ENCODE data around the gene SEMA5A.

Gene SEMA5A

DNA sequence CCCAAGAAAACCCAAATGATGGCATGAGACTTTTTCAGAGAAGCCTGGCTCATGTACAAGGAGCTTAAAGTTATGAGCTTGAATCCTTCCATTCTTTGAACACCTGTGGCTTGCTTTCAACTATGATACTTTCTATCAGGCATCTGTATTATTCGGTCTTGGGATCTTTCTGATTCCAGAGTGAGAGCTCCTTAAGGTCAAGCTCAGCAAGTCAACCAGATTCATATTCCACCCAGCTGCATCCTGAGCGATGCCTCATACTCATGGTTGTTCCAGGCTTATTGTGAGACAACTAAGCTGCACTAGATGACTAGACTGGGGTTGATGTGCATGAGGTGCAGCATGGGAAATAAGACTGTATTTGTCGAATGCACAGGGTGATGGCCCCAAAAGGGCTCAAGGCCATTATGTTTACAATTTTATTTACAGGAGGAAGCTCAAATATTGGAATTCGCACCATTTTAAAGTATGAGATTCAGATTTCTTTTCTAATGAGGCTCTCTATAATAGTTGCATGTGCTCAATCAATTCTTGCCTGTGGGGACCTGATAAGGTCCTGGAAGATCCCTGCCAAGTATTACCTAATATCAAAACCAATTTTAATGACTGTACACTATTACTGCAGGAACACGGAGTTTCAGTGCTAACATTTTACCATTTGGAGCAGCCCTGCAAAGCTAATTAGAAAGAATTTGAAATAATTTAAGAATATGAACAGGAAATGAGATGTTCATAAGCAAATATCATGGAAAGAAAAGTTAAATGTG lies 453.8 kb downstream of the SEMA5A start:
- DNase-seq = no peak

DNA sequence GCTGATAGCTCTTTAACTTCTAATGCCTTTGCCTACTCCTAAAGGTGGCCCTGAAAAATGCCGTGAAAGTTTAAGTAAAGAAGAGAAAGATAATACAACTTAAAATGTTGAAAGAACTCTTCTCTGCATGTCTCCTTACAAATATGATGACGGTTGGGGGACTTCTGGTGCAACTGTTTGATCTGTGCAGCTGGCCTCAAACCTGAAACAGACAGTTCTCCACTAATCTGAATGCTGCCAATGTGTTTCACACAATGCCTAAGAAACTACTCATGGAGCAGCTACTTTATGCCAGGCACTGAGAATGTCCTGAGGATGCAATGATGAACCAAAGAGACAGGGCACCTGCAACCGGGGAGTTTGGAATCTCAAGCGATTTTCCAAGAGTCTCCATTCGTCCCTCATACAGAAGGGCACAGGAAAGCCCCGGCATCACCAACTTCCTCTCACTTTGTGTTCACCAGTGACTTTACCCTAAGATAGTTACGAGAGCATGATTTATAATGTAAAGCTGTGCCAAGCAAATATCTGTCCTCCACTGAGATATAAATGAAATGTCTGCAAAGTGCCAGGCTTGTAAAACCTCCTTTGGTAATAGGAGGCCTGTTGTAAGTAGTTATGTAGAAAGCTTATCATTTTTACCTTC lies 455.4 kb downstream of the SEMA5A start:
- no peak for DNase-seq

DNA sequence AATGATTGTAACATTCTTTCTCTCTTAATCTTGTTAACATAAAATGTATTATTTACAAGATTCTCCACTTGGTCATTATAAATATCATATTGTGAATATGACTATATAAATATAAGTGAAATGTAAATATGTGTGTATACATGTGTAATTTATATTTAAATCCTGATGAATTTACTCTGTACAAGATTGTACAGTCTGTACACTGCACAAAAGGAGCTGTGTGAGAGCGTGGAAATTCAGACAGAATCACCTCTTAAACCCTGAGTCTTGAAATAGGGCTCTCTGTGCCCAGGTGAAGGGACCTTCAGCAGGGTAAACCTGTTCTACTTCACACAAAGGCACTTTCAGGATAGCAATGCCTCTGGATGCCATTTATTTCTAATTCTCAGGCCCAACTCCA lies 456.0 kb downstream of the SEMA5A start:
- no peak for DNase-seq

DNA sequence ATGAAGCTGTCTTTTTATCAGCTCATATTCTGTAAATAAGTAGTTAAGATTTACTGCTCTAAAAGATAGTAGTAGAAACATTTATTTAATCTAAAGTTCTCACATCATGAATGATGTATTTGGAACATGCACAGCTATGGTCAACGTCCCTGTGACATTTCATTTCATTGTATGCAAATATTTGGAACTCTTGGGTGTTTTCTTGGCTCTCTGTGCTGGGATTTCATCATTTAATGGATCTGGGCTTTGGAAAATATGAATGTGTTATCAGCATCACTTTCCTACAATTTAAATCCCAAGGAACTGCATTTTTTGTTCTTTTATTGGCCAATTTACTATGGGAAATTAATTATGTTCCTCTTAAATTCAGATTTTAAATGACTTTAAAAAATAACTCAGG lies 462.9 kb downstream of the SEMA5A start:
- no peak for DNase-seq

DNA sequence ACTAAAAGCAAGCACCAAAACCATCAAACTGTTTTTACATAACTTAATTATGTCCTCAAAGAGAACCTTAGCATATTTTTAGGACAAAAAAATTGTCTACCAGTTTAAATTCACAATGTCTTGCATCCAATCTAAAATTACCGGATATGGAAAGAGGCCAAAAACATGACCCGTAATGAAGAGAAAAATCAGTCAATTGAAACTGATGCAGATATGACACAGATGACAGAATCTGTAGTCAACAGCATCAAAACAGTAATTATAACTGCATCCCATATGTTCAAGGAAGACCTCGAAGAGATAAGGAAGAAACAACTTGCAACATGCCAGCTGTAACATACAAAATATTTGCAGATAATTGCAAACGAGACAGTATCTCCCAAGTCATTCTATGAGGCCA lies 473.2 kb downstream of the SEMA5A start:
- DNase-seq = no peak

DNA sequence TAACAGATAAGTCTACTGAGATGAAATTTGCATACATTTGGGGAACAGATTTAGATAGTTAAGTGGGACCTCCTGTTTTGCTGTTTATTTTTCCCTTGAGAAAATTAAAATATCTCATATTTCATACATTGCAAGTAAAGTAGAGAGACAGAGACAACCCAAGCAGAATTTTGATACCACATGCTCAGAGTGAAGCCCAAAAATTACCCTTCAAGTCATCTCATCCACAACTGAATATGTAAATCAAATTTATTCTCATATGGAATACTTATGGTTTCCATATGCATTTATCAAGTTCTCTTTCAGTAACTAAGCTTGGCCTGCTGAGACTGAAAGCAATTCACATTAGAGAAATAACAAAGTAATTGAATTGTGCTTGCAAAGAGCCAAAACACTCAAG lies 474.4 kb downstream of the SEMA5A start:
- DNase-seq = no peak

DNA sequence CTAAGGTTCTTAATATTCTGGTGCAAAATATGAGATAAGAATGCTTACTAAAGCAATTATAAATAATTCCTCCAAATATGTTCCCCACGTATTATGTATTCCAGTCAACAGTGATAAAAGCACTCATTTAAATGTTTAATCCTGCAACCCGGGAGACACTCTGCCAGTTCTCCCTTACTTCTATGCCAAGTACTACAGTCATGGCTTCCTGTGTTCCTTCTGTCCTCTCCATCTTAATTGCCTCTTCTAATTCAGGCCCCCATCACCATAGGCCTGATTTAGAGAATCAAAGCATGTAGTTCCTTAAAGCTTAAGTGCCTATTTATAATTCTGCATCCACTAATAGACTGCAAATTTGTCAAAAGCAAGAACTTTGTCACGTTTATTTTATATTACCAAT lies 474.8 kb downstream of the SEMA5A start:
- DNase-seq = no peak

DNA sequence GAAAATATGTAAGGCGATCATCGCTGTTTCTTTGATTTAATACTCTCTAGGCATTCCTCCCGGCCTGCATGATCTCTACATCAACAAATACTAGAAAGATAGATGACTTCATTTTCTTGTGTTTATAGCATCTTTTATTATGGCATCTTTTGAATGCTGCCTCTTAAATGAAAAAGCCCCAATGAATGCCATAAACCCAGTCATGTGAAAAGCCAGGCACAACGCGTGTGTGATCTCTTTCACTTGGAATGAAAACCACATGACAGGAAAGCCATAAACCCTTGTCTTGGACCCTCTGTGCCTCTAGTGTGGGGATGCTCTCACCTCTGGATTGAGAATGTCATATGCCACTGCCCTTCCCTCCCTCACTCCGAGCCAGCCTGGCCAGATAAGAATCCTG lies 476.2 kb downstream of the SEMA5A start:
- no peak for DNase-seq

DNA sequence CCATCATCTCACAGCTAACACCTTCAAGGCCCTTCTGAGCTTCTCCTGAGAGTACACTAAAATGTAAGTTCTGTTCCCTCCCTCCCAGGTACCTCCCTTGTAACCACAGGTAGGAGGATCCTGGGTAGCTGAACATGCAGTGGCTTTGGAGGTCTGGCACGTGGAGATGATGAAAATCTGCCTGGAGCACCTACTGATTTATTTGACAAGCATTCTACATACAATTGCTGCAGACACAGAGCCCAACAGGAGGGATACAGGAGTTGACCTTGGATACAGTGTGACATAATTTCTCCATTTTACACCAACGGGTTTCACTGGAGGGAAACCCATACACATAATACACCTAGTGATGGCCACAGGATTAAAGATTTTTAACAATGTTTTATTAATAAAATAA lies 478.7 kb downstream of the SEMA5A start:
- DNase-seq = no peak

DNA sequence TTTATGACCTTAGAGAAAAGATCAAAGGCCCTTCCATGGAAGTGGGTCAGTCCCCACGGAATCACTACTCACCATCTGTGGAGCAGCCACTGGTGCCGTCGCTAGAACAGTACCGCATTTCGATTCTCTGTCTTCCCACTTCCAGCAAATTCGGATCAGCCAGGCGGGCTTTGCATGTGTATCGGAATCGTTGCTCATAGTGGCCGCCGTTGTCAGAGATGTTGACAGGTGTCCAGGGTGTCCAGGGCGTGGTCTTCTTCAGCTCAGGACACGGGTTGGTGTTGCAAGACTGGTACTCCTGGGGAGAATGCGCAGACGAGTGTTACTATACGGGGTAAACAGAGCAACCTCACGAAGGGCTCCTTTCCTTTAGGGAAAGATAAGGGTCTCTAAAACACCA lies 479.5 kb downstream of the SEMA5A start:
- DNase-seq = no peak

DNA sequence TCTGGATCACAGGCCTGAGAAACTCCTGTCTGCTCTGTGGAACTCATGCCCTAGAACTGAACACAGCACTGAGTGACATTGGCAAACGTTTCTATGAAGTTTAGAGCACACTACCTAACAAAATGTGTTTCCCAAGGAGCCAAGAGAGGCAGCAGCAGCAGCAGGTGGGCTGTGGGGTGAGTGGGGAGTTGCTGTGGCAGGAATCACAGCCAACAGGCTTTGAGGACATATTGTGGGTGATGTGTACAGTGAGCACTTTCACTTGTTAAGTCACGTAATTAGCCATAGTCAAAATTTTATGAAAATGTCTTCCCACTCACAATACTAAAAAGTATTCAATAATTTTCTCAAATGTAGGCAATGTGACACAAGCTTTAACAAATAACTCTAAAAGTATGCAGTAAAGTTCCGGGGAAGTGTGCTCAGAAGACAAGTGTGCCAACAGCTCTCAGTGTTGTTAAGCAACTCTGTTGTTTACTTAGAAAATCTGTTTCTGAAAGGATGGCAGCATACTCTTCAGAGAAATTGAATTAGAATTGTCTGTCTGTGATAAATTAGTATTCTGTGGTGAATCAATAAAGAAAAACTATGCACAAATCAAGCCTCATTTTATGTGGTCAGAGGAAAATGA lies 482.1 kb downstream of the SEMA5A start:
- DNase-seq = no peak

DNA sequence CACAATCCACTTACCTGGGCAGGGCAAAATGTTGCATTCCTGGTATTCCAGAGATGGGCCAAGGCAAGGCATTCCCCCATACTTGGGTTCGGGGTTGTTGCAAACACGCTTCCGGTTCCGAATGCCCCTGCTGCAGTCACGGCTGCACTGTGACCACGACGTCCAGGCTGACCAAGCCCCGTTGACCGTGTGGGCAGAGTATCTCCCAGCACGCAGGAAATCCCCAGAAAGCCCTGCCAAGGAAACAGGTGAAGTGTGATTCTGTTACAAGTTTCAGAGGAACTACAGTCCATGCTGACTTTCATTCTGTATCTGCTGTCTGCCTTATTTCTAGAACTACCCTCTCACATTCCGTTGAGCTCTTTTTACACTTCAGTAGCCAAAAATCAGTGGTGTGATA lies 483.0 kb downstream of the SEMA5A start:
- no peak for DNase-seq

DNA sequence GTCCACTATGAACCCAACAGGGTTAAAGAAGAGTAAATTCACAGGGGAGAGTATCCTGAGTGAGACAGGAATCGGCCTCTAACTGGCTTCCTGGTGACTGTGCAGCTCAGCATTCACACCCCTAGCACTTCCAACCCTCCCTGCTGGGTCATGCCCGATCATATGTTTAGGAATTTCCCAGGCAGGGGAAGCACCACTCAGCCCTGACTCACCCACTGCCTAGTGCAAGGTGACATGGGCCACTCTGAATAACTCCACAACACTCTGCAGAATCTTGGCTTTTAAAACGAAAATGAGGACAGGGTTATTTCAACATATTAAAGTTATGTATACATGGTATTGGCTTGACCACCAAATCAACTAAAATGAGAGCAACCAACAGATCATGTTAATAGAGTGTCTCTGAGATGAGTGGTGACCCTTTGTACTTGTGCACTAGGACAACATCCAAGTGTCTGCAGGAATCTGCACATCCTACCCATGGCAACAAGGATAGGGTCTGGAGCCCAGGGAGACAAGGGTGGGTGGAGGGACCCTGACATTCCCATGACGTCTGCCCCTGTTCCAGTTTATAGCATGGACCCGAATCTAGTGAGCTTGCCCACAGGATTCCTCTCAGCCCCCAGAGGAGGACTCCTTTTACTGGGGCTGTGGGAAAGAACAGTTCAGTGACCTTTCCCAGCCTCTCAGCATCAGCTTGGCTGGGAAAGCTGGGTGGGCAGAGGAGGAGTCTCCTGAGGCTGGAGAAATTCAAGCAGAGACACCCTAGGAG lies 485.8 kb downstream of the SEMA5A start:
- DNase-seq = no peak

DNA sequence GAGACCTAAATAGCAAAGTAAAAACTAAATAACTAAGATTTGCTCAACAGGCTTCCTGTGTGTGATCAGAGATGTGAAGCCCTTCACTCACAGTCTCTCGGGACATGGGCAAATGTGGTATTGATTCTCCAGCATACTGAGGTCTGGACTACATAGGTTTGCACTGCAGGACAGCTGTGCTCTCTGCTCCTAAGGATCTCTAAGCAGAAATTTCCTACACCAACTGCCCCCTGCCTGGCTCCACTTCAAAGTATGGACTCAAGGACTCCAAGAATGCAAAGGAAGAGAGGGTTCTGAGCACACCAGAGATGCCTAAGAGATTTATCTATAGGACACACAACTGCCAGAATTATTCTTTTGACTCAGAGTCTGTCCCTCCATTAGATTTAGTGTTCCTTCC lies 487.2 kb downstream of the SEMA5A start:
- DNase-seq = no peak

DNA sequence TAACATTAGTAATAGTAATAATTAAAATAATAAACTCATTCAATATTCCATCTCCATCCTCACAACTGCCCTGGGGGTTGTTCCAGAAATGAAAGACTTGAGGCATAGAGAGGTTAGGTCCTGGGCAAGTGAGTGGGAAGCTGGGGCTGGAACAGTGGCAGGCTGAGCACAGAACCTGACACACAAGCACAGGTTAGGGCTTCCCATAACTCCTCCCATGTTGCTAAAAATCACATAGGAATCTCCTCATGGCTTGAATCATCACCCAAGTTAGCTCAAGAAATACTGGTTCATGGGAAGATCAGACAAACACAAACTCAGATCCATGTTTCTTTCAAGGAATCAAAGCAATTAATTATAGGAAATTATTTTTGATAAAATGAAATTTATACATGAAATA lies 487.7 kb downstream of the SEMA5A start:
- DNase-seq = no peak

DNA sequence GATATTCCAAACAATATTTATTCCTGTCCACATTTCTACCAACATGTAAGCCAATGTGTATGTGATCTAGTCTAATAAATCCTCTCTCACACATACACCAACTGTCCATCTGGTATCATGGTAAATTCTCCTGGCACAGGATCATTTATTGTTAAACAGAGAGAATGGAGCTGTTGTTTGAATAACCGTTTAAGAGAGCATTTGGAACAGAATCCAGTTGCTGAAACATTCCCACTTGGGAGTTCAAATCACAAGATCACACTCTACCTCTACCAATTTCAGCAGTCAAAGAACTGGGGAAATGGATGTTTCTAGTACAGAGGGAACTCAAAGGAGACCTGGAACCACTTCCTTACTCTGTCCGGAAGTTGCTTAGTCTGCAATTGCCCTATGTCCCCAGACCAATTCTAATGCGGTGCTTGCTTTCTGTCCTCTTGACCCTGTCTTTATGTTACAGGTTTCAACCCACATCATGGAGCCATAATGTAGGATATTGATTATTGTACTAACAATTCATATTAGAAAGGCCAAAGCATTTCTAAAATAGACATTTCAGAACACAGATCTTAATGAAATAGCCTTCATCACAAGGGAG lies 488.4 kb downstream of the SEMA5A start:
- DNase-seq = no peak

DNA sequence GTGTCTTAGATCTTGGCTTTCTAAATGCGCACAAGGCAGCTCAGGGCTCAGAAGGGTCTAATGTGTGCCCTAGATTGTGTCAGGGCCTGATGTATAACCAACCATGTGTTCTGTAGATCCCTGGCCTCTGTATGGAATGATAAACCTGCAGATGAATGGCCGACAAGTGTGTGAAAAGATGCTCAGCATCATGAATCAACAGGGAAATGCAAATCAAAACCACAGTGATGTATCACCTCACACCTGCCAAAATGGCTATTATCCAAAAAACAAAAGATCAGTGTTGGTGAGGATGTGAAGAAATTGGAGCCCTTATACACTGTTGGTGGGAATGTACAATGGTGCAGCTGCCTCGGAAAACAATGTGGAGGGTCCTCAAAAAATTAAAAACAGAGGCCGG lies 489.8 kb downstream of the SEMA5A start:
- DNase-seq = no peak

DNA sequence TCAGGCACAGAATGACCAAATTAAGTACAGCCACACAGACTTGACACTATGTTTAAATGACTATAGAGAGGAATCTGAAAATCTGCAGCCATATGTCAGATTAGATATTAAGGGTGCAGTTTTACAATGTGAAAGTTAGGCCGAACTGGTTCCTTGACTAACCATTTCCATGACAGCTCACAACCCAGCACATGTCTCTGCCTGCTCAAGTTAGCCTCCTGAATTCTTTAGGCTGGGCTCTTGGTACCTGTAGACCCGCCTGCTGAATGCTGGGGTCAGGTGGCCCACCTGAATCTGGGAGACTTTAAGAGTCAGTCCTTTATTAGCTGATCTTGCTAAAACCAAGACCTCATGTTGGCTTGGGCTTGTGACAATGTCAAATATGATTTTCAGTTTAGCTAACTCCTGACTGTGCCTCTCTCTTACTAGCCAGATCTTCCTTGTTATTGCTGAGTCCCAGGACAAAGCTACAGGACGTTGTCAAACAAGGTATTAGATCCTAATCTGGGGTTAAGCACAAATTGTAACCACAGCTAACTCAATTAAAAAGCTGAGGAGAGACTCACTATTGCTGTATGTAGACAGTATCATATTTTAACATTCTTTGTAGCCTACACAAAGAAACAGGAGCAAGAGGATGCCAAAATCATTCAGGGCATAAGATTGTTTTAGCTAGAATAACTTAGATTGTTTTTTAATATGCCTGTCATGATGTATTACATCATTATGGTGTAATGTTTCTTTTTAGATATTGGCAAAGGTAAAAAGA lies 490.9 kb downstream of the SEMA5A start:
- DNase-seq = no peak

DNA sequence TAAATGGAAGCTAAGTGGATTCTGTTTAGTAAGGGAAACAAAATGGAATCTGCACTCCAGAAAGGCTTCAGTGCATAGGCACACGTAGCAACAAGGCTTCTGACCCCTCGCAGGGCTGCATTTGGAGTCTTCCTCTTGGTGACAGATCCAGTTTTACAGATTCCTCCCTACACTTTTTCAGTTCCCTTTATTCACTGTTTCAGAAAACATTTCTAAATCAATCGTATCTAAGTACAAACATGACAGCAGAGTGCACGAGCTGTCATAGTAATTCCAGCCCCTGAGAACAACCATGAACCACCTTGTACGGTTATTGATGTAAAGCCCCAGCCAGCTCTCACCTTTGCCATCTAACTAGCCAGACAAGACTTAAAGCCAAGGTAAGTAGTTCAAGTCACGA lies 491.6 kb downstream of the SEMA5A start:
- no peak for DNase-seq

DNA sequence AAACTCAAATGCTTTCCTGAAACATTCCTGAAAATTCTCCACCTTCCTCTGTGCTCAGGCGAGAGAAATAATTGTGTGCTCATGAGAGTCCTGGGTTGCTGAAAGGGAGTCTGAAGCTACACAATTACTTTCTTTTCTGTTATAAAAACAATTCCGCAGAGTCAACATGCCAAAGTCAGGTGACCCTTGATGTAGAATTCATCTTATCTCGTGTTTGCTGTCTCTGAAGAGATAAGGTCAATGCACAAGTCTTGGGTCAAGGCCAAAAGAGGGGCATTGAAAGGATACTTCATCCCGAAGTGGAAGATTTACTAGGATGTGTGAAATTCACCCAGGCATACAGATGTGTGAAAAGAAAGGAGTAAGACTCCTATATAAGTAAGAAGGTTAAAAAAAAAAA lies 493.5 kb downstream of the SEMA5A start:
- DNase-seq = no peak

DNA sequence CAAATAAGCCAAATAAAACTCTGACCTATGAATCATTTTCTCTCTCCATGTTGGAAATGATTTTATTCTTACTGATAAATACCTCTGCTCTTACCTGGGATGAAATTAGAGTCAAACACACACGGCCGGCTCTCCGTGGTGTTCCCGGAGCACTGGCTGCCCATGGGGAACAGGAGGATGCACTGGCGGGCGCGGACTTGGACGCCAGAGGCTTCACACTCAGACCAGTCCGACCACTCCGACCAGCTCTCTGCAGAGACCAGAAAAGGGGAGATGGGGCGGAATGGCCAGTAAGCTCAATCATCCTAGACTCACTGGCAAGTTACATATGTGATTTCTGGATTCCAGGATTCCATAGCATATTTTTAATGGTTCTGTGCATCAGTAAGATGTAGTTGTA lies 494.1 kb downstream of the SEMA5A start:
- DNase-seq = no peak

DNA sequence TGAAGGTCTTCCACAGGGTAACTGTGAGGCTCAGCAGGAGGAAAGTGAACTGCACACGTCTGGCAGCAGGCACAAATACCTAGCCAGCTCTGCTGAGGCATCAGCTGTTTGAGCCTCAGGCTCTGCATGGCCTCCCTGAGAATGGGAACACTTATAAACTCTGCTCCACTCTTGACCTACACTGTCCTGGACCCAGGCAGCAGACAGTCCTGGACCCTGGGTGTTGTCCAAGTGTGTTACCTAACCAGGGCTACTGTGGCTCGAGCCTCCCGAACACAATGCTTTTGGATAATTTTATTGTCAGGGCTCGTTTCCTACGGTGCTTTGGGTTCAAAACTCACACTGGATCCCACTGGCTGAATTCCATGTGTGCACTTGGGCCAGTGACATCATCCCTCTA lies 497.9 kb downstream of the SEMA5A start:
- no peak for DNase-seq

Data from CD4-positive, alpha-beta T cell treated with Interleukin-4 for 4 hours (primary cell).